RWPE2 (cell line): Measurements from ENCODE around the gene GDPGP1.
"Not testable (repeated sequence)": the region's sequence is repeated elsewhere in the genome, so short reads cannot be mapped to it uniquely, and the experiment has no call there.

Experiments
- ATAC-seq: fragments of 200-7000 bp; cut with Tn5 transposase; 3 replicates; pipeline ENCODE4 v1.9.1; 2021; ENCODE audit warnings: low read depth
- DNase-seq: peaks from one replicate; pipeline ENCODE4 v3.0.0-alpha.2; 2020; ENCODE audit warnings: low spot score
- H3K27ac ChIP-seq: fragments of 450-650 bp; 2 replicates; pipeline ENCODE4 v1.5.1; 2017; ENCODE audit warnings: mild to moderate bottlenecking; ENCODE audit not compliant: poor library complexity, severe bottlenecking
- H3K27me3 ChIP-seq: fragments of 250-450 bp; sonication (Bioruptor Pico); 2 replicates; pipeline ENCODE4 v1.5.1; 2021; ENCODE audit warnings: mild to moderate bottlenecking, moderate library complexity; ENCODE audit not compliant: insufficient read depth, poor library complexity, severe bottlenecking
- H3K36me3 ChIP-seq: fragments of 250-450 bp; sonication (Bioruptor Pico); 2 replicates; pipeline ENCODE4 v1.5.1; 2020; ENCODE audit warnings: low read depth, mild to moderate bottlenecking, moderate library complexity
- H3K4me1 ChIP-seq: fragments of 250-450 bp; sonication (Bioruptor Pico); 2 replicates; pipeline ENCODE4 v1.5.1; 2021; ENCODE audit warnings: mild to moderate bottlenecking, moderate library complexity; ENCODE audit not compliant: insufficient read depth, poor library complexity, severe bottlenecking
- H3K4me3 ChIP-seq: fragments of 250-450 bp; sonication (Bioruptor Pico); 2 replicates; pipeline ENCODE4 v1.5.1; 2021; ENCODE audit warnings: mild to moderate bottlenecking, moderate library complexity; ENCODE audit not compliant: severe bottlenecking
- H3K9me3 ChIP-seq: fragments of 250-450 bp; sonication (Bioruptor Pico); 2 replicates; pipeline ENCODE4 v1.5.1; 2021; ENCODE audit warnings: mild to moderate bottlenecking, moderate library complexity; ENCODE audit not compliant: severe bottlenecking
- TF ChIP-seq, protein P1 (sequence below): fragments of 450-650 bp; IDR thresholded peaks from one replicate; pipeline ENCODE4 v1.5.1; 2017; ENCODE audit warnings: mild to moderate bottlenecking, moderate library complexity; ENCODE audit not compliant: poor library complexity, severe bottlenecking

Gene GDPGP1

DNA sequence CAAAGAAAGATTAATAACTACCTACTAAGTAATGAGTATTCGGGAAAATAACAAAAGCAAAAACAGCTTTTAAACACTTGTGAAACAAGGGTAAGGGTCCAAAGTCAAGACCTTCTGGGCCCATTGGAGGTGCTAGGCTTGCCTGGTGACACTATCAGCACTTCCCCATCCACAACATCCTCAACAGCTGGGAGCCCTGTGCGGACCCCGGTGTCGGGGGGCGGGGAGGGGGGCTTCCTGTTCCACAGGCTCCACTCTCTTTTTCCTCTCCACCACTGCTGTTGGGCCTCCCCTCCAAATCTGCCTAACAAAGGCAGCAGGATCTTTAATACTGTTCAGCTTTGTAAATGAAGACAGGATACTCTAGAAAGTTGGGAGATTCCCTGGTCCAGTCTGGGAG, 53.1 kb downstream of the GDPGP1 start:
- ATAC-seq (no peak), DNase-seq (no peak)
- H3K36me3 ChIP-seq, result no peaks in the 10 kb centered on the region
- H3K4me1 ChIP-seq, result no peaks in the 10 kb centered on the region
- H3K27ac ChIP-seq, result no peak overlapping the region
- H3K9me3 ChIP-seq, result no peaks in the 10 kb centered on the region
- TF ChIP-seq, protein P1, sequence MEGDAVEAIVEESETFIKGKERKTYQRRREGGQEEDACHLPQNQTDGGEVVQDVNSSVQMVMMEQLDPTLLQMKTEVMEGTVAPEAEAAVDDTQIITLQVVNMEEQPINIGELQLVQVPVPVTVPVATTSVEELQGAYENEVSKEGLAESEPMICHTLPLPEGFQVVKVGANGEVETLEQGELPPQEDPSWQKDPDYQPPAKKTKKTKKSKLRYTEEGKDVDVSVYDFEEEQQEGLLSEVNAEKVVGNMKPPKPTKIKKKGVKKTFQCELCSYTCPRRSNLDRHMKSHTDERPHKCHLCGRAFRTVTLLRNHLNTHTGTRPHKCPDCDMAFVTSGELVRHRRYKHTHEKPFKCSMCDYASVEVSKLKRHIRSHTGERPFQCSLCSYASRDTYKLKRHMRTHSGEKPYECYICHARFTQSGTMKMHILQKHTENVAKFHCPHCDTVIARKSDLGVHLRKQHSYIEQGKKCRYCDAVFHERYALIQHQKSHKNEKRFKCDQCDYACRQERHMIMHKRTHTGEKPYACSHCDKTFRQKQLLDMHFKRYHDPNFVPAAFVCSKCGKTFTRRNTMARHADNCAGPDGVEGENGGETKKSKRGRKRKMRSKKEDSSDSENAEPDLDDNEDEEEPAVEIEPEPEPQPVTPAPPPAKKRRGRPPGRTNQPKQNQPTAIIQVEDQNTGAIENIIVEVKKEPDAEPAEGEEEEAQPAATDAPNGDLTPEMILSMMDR, result no peak
- no peak overlapping the region for H3K4me3 ChIP-seq
- H3K27me3 ChIP-seq, result no peaks in the 10 kb centered on the region

DNA sequence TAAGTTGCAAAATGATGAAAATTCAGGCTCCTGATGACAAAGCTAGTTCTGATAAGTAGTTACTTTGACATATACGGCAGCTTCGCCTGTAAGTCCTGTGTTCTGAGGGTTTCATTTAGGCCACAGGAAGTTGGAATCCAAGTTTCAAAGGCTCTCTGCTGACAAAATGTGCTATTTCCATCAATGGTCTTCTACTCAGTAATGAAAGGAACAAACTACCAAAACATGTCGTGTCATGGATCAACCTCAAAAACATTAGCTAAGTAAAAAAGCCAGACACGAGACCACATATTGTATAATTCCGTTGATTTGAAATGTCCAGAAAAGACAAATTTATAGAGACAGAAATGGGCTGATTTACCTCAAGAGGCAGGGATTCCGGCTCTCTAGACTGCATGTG, 53.9 kb downstream of the GDPGP1 start:
- no peaks in the 10 kb centered on the region for H3K36me3 ChIP-seq
- TF ChIP-seq, protein P1, result no peak
- H3K27me3 ChIP-seq, result no peaks in the 10 kb centered on the region
- H3K4me1 ChIP-seq, result no peaks in the 10 kb centered on the region
- no peak overlapping the region for H3K27ac ChIP-seq
- ATAC-seq (no peak), DNase-seq (no peak)
- H3K4me3 ChIP-seq, result no peak overlapping the region
- no peaks in the 10 kb centered on the region for H3K9me3 ChIP-seq

DNA sequence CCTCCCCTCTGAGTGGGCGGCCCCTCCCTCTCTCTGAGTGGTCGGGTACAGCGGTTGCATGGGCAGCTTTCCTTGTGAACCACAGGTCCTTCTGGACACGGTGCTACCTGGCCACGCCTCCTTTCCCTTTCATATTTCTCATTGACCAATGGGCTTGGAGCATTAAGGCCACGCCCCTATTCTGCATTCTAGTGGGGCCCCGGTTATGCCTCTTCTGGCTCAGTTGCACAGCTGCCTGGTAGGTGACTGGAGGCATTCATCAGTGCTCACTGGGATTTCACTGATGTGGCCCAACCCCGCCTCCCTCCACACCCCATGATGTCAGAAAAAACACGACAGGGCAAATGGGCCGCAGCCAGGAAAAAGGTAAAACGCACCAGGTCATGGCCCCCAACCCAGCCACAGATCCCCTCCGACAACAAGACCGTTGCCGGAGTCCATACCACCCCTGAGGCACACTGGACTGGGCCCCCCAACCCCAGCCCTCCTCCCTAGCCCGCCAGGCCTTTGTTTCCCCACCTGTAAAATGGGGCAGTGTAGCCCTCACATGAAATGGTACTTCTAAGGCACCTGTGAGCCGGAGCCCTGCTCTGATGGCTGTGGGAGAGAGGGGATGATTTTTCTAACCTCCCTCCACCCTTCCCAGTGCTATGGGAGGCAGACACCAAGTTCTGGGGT, 57.8 kb downstream of the GDPGP1 start:
- no peak for DNase-seq
- H3K4me1 ChIP-seq, result no peaks in the 10 kb centered on the region

DNA sequence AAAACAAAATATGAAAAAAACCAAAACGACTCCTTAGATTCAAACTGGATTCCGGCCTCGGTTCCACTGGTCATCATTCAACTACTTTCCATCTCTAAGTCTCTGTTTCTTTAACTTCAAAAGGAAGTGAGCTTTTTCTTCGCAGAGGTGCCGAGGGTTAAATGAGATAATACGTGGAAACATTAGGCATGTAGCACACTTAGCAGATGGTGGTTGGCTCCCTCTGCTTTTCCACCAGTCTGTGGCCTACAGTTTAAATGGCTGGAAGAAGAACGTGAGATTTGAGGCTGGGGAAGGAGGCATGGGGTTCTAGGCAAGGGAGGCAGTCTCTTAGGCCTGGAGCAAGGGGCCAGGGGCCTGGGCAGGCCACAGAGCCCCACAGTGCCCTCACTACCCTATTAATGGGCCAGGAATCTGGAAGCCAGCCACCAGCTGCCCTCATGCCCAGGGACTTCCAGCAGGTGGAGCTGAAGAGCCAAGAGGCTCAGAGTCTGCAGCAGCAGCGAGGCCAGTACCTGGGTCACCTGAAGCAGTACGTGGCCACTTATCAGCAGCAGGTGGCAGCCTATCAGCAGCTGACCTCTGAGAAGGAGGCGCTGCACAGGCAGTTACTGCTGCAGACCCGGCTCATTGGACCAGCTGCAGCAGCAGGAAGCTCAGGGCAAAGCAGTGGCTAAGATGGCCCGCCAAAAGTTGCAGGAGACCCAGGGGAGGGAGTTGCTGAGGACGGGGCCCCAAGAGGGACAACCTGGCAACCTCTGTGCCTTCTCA, 59.2 kb downstream of the GDPGP1 start:
- TF ChIP-seq, protein P1, result peak; percentile 99

More for the DNA sequence above, 57.8 kb downstream of the GDPGP1 start:
- ATAC-seq, result no peak; the same call in 2 of the 3 replicates
- no peaks in the 10 kb centered on the region for H3K9me3 ChIP-seq
- no peak overlapping the region for H3K4me3 ChIP-seq
- H3K27ac ChIP-seq, result no peak overlapping the region
- TF ChIP-seq, protein P1, result no peak
- no peaks in the 10 kb centered on the region for H3K27me3 ChIP-seq
- H3K36me3 ChIP-seq, result no peaks in the 10 kb centered on the region

DNA sequence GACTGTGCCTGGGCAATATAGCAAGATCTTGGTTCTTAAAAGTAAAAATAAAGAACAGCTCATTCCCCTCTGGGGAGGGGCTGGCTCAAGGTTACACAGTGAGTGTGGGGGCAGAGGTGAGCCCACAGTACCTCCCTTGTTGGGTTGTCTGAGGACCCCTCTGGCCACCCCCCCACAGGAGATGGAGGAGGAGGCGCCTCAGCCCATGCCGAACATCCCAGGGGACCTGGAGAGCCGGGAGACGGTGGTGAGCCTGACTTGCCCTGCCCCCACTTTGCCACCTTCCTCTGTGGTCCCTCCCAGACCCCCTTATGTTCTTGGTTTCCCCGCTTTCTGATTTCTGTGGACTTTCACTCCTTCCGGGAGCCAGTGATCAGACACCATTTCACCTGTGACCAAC, 60.1 kb downstream of the GDPGP1 start:
- TF ChIP-seq, protein P1, result no peak
- H3K27ac ChIP-seq, result no peak overlapping the region
- no peaks in the 10 kb centered on the region for H3K36me3 ChIP-seq
- H3K4me1 ChIP-seq, result no peaks in the 10 kb centered on the region
- H3K9me3 ChIP-seq, result no peaks in the 10 kb centered on the region
- no peak overlapping the region for H3K4me3 ChIP-seq
- no peaks in the 10 kb centered on the region for H3K27me3 ChIP-seq
- ATAC-seq (no peak), DNase-seq (no peak)

More for the DNA sequence above, 59.2 kb downstream of the GDPGP1 start:
- H3K36me3 ChIP-seq, H3K4me1 ChIP-seq, H3K27ac ChIP-seq, H3K9me3 ChIP-seq, H3K4me3 ChIP-seq, H3K27me3 ChIP-seq: not testable (repeated sequence)
- DNase-seq, result peak; percentile 93
- peak; percentile 99 for ATAC-seq
